ENCODE data around the gene SLC1A6.
"Not testable (repeated sequence)": the region's sequence is repeated elsewhere in the genome, so short reads cannot be mapped to it uniquely, and the experiment has no call there.

SLC1A6 gene

DNA sequence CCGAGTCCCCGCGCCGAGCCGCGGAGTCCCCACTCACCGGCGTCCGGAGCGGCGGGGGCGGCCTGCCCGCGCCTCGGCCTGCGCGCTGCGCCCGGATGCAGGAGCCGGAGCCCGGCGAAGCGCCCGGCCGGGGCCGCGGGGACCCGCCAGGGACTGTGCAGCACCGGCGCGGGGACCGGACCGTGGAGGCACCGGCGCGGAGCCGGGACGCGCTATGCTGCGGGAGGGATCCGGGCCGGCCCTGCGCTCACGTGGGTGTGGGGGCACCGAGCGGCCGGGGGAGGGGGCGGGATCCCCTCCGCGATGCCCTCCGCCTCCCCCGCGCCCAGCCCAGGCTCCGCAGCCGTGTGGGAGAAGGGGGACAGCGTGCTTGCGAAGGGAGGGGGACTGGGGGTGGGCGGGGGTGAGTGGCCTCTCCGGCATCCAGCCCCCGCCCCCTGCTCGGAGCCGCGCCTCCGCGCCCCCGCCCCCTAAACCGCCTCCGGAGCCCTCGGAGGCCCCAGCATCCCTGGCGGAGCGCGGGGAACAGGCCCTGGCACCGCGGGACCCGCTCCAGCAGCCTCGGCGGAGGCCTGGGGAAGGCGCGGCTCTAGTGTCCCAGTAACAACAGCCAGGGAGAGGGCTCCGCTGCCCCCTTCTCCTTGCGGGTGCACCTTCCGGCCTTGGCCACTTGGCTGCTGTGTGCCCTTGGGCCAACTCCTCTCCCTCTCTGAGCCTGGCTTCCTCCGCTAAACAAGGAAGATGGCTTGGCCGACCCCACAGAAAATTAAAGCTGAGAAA lies at the start of gene SLC1A6:
SLC1A6 (minus strand) TSS at position 389 of the 780 bp plus-strand sequence. CDS start 6,954 bp downstream, outside the sequence.
- no peak for FAIRE-seq

DNA sequence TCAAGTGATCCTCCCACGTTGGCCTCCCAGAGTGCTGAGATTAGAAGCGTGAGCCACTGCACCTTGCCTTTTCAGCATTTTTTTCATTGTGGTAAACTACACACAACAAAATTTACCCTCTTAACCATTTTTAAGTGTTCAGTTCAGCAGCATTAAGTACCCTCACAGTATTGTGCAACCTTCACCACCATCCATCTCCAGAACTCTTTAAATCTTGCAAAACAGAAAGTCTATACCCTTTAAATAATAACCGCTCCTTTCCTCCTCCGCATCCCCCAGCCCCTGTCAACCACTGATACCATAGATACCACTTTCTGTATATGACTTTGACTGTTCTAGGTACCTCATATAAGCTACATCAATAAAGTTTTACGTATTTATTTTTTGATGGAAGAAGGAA lies 48.8 kb upstream of the SLC1A6 start:
- FAIRE-seq = no peak

GRCh38 chr19:15025217-15025616 lies 45.6 kb upstream of the SLC1A6 start:
- FAIRE-seq = peak; percentile 34

- no peak for FAIRE-seq
These were observed 43.1 kb upstream of the SLC1A6 start for GRCh38 chr19:15022752-15023151.

DNA sequence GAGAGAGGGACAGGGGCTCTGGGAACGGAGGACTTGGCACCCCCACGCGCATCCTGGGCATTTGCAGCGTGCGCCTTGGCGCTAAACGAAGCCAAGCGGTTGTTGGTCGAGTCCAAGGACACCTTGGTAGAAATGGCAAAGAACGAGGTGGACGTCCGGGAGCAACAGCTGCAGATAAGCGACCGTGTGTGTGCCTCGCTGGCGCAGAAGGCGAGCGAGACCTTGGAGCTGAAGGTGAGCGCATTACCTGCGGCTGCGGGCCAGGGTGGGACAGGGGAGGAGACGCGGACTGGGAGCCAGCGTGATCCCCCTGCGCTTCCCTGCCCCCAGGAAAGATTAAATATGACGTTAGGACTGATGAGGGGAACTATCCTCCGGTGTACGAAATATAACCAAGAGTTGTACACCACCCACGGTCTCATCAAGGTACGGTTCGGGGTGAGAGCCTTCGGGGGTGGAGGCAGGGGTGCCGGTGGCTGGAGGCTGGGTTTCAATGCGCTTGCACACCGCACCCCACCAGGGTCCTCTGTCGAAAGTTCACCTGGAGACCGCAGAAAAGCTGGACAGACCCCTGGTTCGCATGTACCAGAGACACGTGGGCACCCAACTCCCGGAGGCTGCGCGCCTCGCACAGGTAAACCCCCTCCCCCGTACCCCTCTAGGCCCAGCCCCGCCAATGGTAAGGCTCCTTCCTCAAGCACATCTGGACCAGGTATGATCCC lies 41.8 kb upstream of the SLC1A6 start:
- no peak for FAIRE-seq

DNA sequence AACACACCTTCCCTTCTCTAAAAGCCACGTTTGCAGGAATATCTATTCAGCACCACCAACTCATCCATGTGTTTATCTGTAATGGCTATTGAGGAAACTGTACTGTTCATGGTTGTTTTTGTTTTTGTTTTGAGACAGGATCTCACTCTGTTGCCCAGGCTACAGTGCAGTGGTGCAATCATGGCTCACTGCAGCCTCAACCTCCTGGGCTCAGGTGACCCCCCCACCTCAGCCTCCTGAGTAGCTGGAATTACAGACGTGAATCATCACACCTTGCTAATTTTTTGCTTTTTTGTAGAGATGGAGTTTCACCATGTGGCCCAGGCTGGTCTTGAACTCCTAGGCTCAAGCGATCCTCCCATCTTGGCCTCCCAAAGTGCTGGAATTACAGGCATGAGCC lies 39.2 kb upstream of the SLC1A6 start:
- FAIRE-seq = not testable (repeated sequence)

- FAIRE-seq = no peak
These were observed 36.4 kb upstream of the SLC1A6 start for GRCh38 chr19:15015946-15016542.

GRCh38 chr19:15014579-15014978 lies 34.9 kb upstream of the SLC1A6 start:
- no peak for FAIRE-seq

GRCh38 chr19:15010501-15011300 lies 31.0 kb upstream of the SLC1A6 start:
- FAIRE-seq = no peak

GRCh38 chr19:15008308-15008707 lies 28.6 kb upstream of the SLC1A6 start:
- FAIRE-seq = no peak

- FAIRE-seq = no peak
These were observed 18.3 kb upstream of the SLC1A6 start for GRCh38 chr19:14997981-14998380.

DNA sequence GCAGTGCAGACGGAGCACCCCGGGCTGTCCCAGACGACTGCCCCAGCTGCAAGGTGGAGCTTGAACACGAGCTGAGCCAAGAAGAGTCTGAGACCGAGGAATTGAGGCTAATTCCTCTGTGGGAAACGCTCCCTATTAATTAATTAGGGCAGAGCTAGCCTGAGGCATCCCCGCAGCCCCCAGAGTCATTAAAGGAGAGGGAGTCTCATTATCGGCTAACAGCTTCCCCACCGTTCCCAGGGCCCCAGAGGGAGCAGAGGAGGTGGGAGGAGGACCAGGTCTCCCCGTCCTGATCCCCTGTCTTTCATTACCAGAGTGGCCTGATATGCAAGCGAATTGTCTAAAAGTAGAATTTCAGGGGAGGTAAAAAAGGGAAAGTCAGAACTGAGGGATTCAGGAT lies 13.1 kb upstream of the SLC1A6 start:
- FAIRE-seq = no peak

DNA sequence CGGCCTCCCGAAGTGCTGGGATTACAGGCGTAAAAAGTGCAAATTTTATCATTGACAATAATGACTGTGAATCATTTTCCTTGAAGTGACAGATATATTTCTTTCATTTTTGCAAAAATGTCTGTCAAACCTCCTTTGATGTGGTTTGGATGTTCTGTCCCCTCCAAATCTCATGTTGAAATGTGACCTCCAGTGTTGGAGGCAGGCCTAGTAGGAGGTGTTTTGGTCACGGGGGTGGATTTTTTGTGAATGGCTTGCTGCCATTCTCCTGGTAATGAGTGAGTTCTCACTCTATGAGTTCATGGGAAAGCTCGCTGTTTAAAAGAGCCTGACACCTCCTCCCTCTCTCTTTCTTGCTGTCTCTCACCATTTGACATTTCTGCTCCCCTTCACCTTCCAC lies 5.5 kb upstream of the SLC1A6 start:
- no peak for FAIRE-seq

DNA sequence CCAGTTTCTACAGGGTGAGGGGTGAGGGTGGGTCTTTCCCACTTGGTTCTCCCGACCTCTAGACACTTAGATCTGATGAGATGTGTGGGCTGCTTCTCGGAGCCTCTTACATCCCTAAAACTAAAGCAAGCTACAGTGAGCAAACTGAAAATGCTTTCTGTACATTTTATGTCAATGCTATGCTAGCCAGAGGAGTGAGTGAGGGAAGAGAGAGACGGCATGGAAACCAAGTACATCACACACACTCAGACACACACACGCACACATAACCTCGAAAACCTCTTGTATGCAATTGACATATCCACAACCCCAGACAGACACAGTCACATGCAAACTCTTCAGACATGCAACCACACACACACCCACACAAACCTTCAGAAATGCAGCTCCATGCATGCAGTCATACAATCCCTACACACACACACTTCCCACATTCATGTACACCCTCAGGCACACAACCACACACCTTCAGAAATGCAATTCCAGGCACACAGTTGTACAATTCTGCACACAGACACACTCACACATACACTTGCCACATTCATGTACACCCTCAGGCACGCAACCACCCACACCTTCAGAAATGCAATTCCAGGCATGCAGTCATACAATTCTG lies 1.4 kb downstream of the SLC1A6 start:
- FAIRE-seq = no peak

DNA sequence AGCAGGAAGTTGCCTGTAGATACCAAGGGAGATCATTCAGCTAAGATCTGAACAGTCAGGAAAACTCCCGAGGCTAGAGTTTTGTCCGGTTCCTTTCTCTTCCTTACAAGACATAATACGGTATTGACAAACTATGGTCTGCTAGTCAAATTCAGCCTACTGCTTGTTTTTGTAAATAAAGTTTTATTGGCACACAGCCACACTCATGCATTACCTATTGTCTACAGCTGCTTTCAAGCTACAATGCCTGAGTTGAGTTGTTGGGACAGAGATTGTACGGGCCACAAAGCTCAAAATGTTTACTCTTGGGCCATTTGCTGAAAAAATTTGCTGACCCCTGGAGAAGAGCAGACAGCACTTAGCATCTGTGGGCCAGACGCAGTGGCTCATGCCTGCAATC lies 2.5 kb downstream of the SLC1A6 start:
- FAIRE-seq = no peak

DNA sequence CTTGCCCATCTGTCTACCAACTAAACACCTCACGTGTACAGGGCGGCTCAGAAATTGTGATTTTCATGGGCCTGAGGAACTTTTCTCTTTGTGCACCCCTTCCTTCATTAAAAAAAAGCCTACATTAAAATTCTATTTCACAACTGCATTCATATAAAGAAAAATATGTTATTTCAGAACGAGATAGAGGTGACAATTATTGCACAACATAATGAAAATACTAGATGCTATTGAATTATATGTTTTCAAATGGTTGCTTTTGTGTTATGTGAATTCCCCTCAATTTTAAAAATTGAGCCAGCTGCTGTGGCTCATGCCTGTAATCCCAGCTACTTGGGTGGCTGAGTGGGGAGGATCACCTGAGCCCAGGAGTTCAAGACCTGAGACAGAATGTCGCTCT lies 5.2 kb downstream of the SLC1A6 start:
- no peak for FAIRE-seq

- FAIRE-seq = no peak
These were observed 7.0 kb downstream of the SLC1A6 start for GRCh38 chr19:14972676-14973075.

DNA sequence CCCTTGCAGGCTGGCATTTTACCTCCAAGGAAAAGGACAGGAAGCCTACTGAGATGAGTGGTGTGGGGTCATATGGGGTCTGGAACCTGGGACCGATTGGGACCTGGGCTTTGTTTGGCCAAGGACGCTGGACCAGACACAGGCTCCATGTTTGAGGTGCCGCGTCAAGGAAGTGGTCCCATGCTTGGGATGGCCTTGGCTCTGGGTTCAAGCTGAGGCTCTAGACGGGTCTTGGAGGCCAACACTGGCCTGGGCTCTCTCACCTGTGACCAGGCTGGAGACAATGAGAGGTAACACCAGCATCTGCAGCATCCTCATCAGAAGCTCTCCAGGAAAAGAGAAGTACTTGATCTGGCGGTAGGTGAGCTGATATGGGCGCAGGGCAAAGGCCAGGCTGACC lies 8.2 kb downstream of the SLC1A6 start:
- no peak for FAIRE-seq

GRCh38 chr19:14968247-14968646 lies 11.4 kb downstream of the SLC1A6 start:
- no peak for FAIRE-seq

- FAIRE-seq = no peak
These were observed 17.5 kb downstream of the SLC1A6 start for GRCh38 chr19:14961956-14962685.

DNA sequence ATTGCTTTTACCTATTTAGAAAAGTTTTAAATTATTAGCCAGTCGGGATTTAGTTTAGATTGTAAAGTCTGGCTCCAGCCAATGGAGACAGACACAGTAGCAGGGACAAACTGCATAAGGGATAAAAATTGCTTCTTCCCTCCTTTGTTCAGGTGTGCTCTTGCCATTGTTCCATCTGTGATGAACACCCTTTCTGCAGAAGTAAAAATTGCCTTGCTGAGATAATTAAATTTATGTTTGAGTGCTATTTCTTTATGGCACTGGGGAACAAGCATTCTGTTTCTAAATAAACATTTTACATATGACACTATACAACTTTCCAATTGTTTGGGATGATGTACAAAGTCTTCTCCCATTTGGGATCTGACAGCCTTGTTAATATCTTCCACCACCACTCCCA lies 20.4 kb downstream of the SLC1A6 start:
- no peak for FAIRE-seq

- no peak for FAIRE-seq
These were observed 22.2 kb downstream of the SLC1A6 start for GRCh38 chr19:14957464-14957863.
